Middle frontal gyrus (tissue), 1 donor: Measurements from ENCODE around the gene KIAA0586.

Experiments
- DNase-seq: peaks from one replicate; pipeline ENCODE4 v3.0.0-alpha.2; 2015; ENCODE audit warnings: low spot score; ENCODE audit errors: extremely low spot score

Gene KIAA0586

GRCh38 chr14:58593977-58594376 is 166.5 kb downstream of the KIAA0586 start:
- DNase-seq = no peak

- DNase-seq = no peak
Observed at GRCh38 chr14:58597041-58597440, 169.5 kb downstream of the KIAA0586 start.

- no peak for DNase-seq
Observed at GRCh38 chr14:58598028-58598803, 170.7 kb downstream of the KIAA0586 start.

- DNase-seq = no peak
Observed at GRCh38 chr14:58598804-58599525, 171.4 kb downstream of the KIAA0586 start.

- DNase-seq = no peak
Observed at GRCh38 chr14:58599707-58600106, 172.2 kb downstream of the KIAA0586 start.
